Measurements from ENCODE around the gene ACTA1. TPM values are rescaled to one million over a fixed set of nuclear protein-coding genes. Genes with fewer than 3 reads are reported as not detected.

Gene ACTA1
- total and polyA plus RNA-seq, 2 of the 8 experiments (the other 6 are each of a cell fraction or from before 2014, with no cell fraction given), result 23.5 to 58.2 TPM

- no peak for TF ChIP-seq SUZ12 (IDR thresholded peaks at IDR 0.05; ENCODE audit: low read length)
- no peak for TF ChIP-seq KDM1A (IDR thresholded peaks at IDR 0.05; ENCODE audit: borderline replicate concordance, low read length)
- TF ChIP-seq, protein P1, sequence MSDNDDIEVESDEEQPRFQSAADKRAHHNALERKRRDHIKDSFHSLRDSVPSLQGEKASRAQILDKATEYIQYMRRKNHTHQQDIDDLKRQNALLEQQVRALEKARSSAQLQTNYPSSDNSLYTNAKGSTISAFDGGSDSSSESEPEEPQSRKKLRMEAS (IDR thresholded peaks at IDR 0.05), result no peak
- TF ChIP-seq GABPA (IDR thresholded peaks at IDR 0.05; ENCODE audit: borderline replicate concordance, insufficient read depth, low read length), result no peak
- no peak for TF ChIP-seq YY1 (IDR thresholded peaks at IDR 0.05; ENCODE audit: low read depth, low read length)
- no peak for TF ChIP-seq SP2 (IDR thresholded peaks at IDR 0.05; ENCODE audit: low read length)
These were observed 6.3 kb downstream of the ACTA1 start (continued) for GRCh38 chr1:229427572-229427971.

All from H1 (cell line).